Measurements from ENCODE around the gene TEX19.

DNA sequence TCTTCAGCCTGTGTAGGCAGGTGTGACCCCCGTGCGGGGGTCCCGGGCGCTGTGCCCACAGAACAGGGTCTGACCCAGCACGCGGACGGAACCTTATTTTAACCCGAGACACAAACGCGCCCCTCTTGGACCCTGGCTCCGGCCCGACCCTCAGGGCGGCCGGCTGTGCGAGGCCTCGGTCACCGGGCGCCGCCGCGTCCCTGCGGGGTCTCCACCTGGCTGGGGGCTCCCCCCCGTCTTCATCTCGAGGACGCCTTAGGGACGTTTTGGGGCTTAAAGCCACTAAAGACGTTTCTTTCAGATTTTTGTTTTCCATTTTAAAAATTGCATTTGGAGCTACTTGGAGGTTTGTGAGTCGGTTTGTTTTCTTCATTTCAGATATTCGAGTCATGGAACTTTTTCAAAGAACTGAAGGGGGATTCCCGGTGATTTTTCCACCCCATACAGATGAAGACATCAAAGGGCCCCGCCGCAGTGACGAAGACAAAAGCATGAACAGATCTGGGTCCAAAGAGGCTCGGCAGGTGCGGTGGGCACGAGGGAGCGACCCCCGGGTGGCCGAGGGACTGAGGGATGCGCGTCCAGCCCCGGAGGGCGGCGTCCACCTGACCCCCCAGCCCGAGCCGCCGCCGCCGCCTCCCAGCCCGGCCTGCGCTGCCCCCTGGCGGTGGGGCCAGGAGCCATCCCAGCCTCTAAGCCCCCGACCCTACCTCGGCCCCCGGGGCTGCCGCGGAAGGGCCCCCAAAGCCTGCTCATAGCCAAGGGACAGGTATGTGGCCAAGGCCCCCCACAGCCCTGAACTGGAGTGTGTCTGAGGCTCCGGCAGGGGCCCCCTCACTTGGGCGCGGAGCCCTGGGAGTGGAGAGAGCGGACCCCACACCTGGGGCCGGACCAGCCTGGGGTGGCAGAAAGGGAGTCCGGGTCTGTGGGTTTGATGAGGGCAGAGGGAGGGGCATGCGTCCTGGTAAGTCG lies 37.8 kb upstream of the TEX19 start:
- no peak for TF ChIP-seq POLR2A (IDR thresholded peaks at IDR 0.05)
- TF ChIP-seq, protein P1, sequence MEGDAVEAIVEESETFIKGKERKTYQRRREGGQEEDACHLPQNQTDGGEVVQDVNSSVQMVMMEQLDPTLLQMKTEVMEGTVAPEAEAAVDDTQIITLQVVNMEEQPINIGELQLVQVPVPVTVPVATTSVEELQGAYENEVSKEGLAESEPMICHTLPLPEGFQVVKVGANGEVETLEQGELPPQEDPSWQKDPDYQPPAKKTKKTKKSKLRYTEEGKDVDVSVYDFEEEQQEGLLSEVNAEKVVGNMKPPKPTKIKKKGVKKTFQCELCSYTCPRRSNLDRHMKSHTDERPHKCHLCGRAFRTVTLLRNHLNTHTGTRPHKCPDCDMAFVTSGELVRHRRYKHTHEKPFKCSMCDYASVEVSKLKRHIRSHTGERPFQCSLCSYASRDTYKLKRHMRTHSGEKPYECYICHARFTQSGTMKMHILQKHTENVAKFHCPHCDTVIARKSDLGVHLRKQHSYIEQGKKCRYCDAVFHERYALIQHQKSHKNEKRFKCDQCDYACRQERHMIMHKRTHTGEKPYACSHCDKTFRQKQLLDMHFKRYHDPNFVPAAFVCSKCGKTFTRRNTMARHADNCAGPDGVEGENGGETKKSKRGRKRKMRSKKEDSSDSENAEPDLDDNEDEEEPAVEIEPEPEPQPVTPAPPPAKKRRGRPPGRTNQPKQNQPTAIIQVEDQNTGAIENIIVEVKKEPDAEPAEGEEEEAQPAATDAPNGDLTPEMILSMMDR (IDR thresholded peaks at IDR 0.05): peak; percentile 75 to 95 (median 87)
